Stimulated activated CD4-positive, alpha-beta T cell treated with anti-CD3 and anti-CD28 coated beads, Interleukin-1b, Interleukin-23, amount 100 ng/mL, for 4 hours (primary cell): Measurements from ENCODE around the gene PCLO.

Experiments
- DNase-seq, 2 donors: peaks; one replicate each; pipeline ENCODE4 v3.0.0-alpha.2; 2020; ENCODE audit warnings: low read depth in 2 of 2

The PCLO gene

GRCh38 chr7:82840061-82840460, 322.6 kb downstream of the PCLO start:
- DNase-seq = no peak

- DNase-seq = no peak
These were observed 323.1 kb downstream of the PCLO start for GRCh38 chr7:82839555-82839954.

GRCh38 chr7:82839063-82839462, 323.6 kb downstream of the PCLO start:
- DNase-seq = no peak

- no peak for DNase-seq
These were observed 324.4 kb downstream of the PCLO start for GRCh38 chr7:82838314-82838713.

GRCh38 chr7:82823073-82823472, 339.6 kb downstream of the PCLO start:
- no peak for DNase-seq

- no peak for DNase-seq
These were observed 341.6 kb downstream of the PCLO start for GRCh38 chr7:82821037-82821436.

GRCh38 chr7:82818171-82818570, 344.5 kb downstream of the PCLO start:
- no peak for DNase-seq

GRCh38 chr7:82816272-82816671, 346.4 kb downstream of the PCLO start:
- DNase-seq = no peak

- no peak for DNase-seq
These were observed 352.0 kb downstream of the PCLO start for GRCh38 chr7:82810558-82811259.

- DNase-seq = no peak
These were observed 354.1 kb downstream of the PCLO start for GRCh38 chr7:82808633-82809032.

GRCh38 chr7:82805527-82805960, 357.1 kb downstream of the PCLO start:
- no peak for DNase-seq

- no peak for DNase-seq
These were observed 359.3 kb downstream of the PCLO start for GRCh38 chr7:82803411-82803810.

GRCh38 chr7:82789883-82790609, 372.6 kb downstream of the PCLO start:
- DNase-seq = no peak

- no peak for DNase-seq
These were observed 384.7 kb downstream of the PCLO start for GRCh38 chr7:82778021-82778420.

- DNase-seq = no peak
These were observed 399.8 kb downstream of the PCLO start for GRCh38 chr7:82762880-82763279.

- no peak for DNase-seq
These were observed 401.9 kb downstream of the PCLO start for GRCh38 chr7:82760831-82761230.

- no peak for DNase-seq
These were observed 402.6 kb downstream of the PCLO start for GRCh38 chr7:82760074-82760473.

GRCh38 chr7:82755705-82756551, 406.8 kb downstream of the PCLO start:
- DNase-seq = no peak

- DNase-seq = no peak
These were observed 412.7 kb downstream of the PCLO start for GRCh38 chr7:82750007-82750406.

GRCh38 chr7:82745820-82746219, 416.9 kb downstream of the PCLO start:
- DNase-seq = no peak

- no peak for DNase-seq
These were observed 417.6 kb downstream of the PCLO start for GRCh38 chr7:82745117-82745516.

- no peak for DNase-seq
These were observed 420.5 kb downstream of the PCLO start for GRCh38 chr7:82742163-82742562.
